LNCaP clone FGC (cell line): ENCODE measurements around the gene OSBPL6.

ENCODE experiments used
- DNase-seq: peaks from one replicate; pipeline ENCODE4 v3.0.0-alpha.2; 2011; ENCODE audit warnings: low read depth
- H3K4me3 ChIP-seq: 2 replicates; pipeline ENCODE4 v1.5.1; 2011; ENCODE audit warnings: mild to moderate bottlenecking, low read depth, low read length, control low read depth
- CTCF ChIP-seq: IDR thresholded peaks from 2 replicates; pipeline ENCODE4 v1.5.1; 2012; ENCODE audit warnings: mild to moderate bottlenecking; ENCODE audit not compliant: control insufficient read depth, insufficient read depth; ENCODE audit errors: extremely low read depth

The OSBPL6 gene

GRCh38 chr2:178324077-178324476 lies 129.8 kb downstream of the OSBPL6 start:
- DNase-seq, result no peak
- no peak for TF ChIP-seq CTCF
- no peak overlapping the region for H3K4me3 ChIP-seq

- TF ChIP-seq CTCF, result no peak
- no peak for DNase-seq
- no peak overlapping the region for H3K4me3 ChIP-seq
Observed at GRCh38 chr2:178325268-178325667, 131.0 kb downstream of the OSBPL6 start.

- no peak for DNase-seq
- no peak for TF ChIP-seq CTCF
- H3K4me3 ChIP-seq, result no peak overlapping the region
Observed at GRCh38 chr2:178327516-178327915, 133.2 kb downstream of the OSBPL6 start.

- no peak for TF ChIP-seq CTCF
Observed at GRCh38 chr2:178328037-178328436, 133.7 kb downstream of the OSBPL6 start.

GRCh38 chr2:178330175-178331017 lies 136.1 kb downstream of the OSBPL6 start:
- no peak overlapping the region for H3K4me3 ChIP-seq
- no peak for DNase-seq
- TF ChIP-seq CTCF, result no peak

More at GRCh38 chr2:178328037-178328436, 133.7 kb downstream of the OSBPL6 start:
- DNase-seq, result no peak
- no peak overlapping the region for H3K4me3 ChIP-seq

GRCh38 chr2:178331474-178332432 lies 137.4 kb downstream of the OSBPL6 start:
- TF ChIP-seq CTCF, result no peak
- DNase-seq, result no peak
- no peak overlapping the region for H3K4me3 ChIP-seq
